AG09309 (cell line): Measurements from ENCODE around the gene ADCY2.

Experiments
- DNase-seq: peaks from one replicate; pipeline ENCODE4 v3.0.0-alpha.2; 2010; ENCODE audit warnings: low read depth
- H3K4me3 ChIP-seq: 2 replicates; pipeline ENCODE4 v1.5.1; 2011; ENCODE audit warnings: mild to moderate bottlenecking, low read depth, low read length, moderate library complexity; ENCODE audit not compliant: control insufficient read depth
- CTCF ChIP-seq: IDR thresholded peaks from 2 replicates; pipeline ENCODE4 v1.5.1; 2011; ENCODE audit warnings: mild to moderate bottlenecking, low read depth, low read length, inconsistent platforms; ENCODE audit not compliant: insufficient read depth, control insufficient read depth; ENCODE audit errors: missing control alignments

The ADCY2 gene

GRCh38 chr5:7435503-7435902 lies 39.6 kb downstream of the ADCY2 start:
- no peak for DNase-seq
- TF ChIP-seq CTCF = no peak
- H3K4me3 ChIP-seq = no peak overlapping the region

GRCh38 chr5:7436521-7436920 lies 40.6 kb downstream of the ADCY2 start:
- TF ChIP-seq CTCF = no peak

GRCh38 chr5:7437836-7438235 lies 41.9 kb downstream of the ADCY2 start:
- no peak for DNase-seq
- no peak for TF ChIP-seq CTCF
- H3K4me3 ChIP-seq = no peak overlapping the region

More at GRCh38 chr5:7436521-7436920, 40.6 kb downstream of the ADCY2 start:
- no peak overlapping the region for H3K4me3 ChIP-seq
- DNase-seq = no peak

GRCh38 chr5:7445068-7445467 lies 49.1 kb downstream of the ADCY2 start:
- DNase-seq = no peak
- TF ChIP-seq CTCF = no peak
- no peak overlapping the region for H3K4me3 ChIP-seq

- no peak overlapping the region for H3K4me3 ChIP-seq
- TF ChIP-seq CTCF = no peak
- no peak for DNase-seq
These were observed 49.9 kb downstream of the ADCY2 start for GRCh38 chr5:7445831-7446230.

GRCh38 chr5:7446913-7447312 lies 51.0 kb downstream of the ADCY2 start:
- DNase-seq = no peak
- no peak for TF ChIP-seq CTCF
- no peak overlapping the region for H3K4me3 ChIP-seq

GRCh38 chr5:7453947-7454346 lies 58.0 kb downstream of the ADCY2 start:
- no peak for TF ChIP-seq CTCF
- no peak for DNase-seq
- H3K4me3 ChIP-seq = no peak overlapping the region
